Retinal pigment epithelial cell (primary cell): ENCODE results near the gene OSR1.
"Not testable (repeated sequence)": the region's sequence is repeated elsewhere in the genome, so short reads cannot be mapped to it uniquely, and the experiment has no call there.

Experiments used
- DNase-seq: peaks from one replicate; pipeline ENCODE4 v3.0.0-alpha.2; 2010; ENCODE audit warnings: low read depth
- H3K4me3 ChIP-seq: 2 replicates; pipeline ENCODE4 v1.5.1; 2011; ENCODE audit warnings: mild to moderate bottlenecking, low read length, control low read depth, moderate library complexity
- CTCF ChIP-seq: conservative IDR thresholded peaks from 2 replicates; pipeline ENCODE4 v1.5.1; 2011; ENCODE audit warnings: low read depth, low read length, control low read depth, inconsistent platforms

OSR1 gene

GRCh38 chr2:19320813-19321212 is 37.6 kb downstream of the OSR1 start:
- no peak for TF ChIP-seq CTCF
- H3K4me3 ChIP-seq: no peak overlapping the region
- no peak for DNase-seq

GRCh38 chr2:19319698-19320097 is 38.7 kb downstream of the OSR1 start:
- no peak for DNase-seq
- TF ChIP-seq CTCF: no peak
- no peak overlapping the region for H3K4me3 ChIP-seq

GRCh38 chr2:19319064-19319463 is 39.4 kb downstream of the OSR1 start:
- DNase-seq: no peak
- TF ChIP-seq CTCF: no peak
- H3K4me3 ChIP-seq: no peak overlapping the region

GRCh38 chr2:19313553-19313952 is 44.9 kb downstream of the OSR1 start:
- H3K4me3 ChIP-seq: no peak overlapping the region
- no peak for TF ChIP-seq CTCF
- DNase-seq: no peak

- H3K4me3 ChIP-seq: no peak overlapping the region
- no peak for DNase-seq
- TF ChIP-seq CTCF: peak; percentile 60
These were observed 45.5 kb downstream of the OSR1 start for GRCh38 chr2:19312949-19313348.

- not testable (repeated sequence) for DNase-seq, H3K4me3 ChIP-seq
These were observed 52.4 kb downstream of the OSR1 start for GRCh38 chr2:19306065-19306464.

GRCh38 chr2:19305400-19306055 is 52.9 kb downstream of the OSR1 start:
- H3K4me3 ChIP-seq: not testable (repeated sequence)

GRCh38 chr2:19301706-19302105 is 56.7 kb downstream of the OSR1 start:
- H3K4me3 ChIP-seq: no peak overlapping the region
- DNase-seq: no peak
- no peak for TF ChIP-seq CTCF

More at GRCh38 chr2:19305400-19306055, 52.9 kb downstream of the OSR1 start:
- not testable (repeated sequence) for DNase-seq
